Epidermal melanocyte (primary cell): ENCODE measurements around the gene RNU1-3.
A peak's percentile ranks its signal among the peaks of the same experiment; 100 is the strongest.
"Not testable (repeated sequence)": the region's sequence is repeated elsewhere in the genome, so short reads cannot be mapped to it uniquely, and the experiment has no call there.

Experiments used
- DNase-seq: peaks from one replicate; pipeline ENCODE4 v3.0.0; 2011; ENCODE audit warnings: low spot score; ENCODE audit not compliant: insufficient read length

The RNU1-3 gene

DNA sequence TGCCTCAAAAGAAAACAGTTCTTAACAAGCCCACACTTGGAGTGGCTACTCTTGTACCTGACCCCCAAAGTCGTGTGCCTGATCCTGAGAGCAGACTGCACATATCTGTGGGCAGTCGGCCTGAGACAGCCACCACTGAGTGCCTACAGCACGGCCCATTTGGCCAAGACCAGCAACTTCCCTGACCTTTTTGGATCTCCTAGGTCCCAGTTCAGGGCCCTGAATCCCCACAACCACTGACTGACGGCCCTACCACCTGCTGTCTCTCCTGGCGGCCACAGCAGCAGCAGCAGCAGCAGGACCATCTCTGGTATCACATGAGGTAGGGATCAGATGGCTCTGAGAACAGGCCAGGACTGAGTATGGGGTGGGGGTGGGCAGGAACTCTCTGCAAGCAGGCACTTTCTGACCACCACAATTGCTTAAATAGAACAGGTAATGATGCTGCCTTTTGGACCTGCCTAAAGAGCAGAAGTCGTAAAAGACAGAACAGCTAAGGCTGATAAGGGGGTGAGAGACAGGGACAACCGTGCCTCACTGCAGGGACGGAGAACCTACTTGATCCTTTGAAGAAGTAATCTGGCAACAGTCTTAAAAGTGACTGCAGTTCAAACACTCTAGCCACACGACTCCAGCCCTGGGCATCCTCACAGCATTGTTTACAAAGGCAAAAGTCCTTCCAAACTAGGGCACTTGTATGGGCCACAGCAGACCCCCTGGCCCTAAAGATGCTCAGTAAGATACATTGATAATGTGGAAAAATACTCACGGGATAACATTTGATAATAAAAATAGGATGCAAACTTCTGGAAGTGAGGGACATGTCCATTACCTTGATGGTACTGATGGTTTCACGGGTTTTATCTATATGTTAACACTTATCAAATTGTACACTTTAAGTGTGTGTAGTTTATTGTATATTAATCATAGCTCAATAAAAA lies 27.4 kb downstream of the RNU1-3 start:
- DNase-seq: not testable (repeated sequence)

DNA sequence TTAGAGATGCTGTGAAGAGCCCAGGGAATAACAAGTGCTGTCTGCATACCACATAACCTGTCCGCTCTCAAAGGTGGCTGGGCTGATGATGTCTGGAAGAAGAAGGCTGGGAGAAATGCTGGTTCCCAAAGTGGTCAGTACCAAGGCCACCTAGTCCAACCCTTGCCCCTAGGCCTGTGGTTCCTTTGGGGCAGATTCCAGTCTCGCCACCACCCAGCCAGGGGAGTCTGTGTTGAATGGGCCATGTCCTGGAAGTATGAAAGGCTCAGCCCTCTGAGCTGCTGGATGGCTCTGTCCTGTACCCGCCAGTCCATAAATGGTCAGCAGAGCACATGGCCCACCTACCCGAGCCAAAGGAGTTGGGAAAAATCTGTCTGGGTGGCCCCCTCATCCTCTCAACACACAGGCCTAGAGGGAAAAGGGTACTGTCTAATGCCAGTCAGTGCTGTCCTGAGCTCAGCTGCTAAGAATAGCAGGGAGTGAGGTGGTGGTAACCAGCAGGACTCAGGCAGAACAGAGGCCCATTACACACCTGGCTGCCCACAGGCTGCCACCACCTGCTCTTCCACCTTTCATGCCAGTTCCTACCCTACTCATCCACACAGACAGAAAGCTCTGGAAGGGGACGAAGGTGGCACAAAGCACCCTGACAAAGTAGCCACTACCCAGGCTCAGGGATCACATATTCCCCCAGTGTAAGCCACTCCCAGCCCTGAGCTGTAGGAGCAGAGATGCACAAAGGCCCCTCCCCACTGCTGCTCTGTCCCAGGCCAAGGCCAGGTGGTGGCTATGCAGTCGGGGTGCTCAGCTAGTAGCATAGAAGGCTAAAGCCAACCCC lies 28.6 kb downstream of the RNU1-3 start:
- DNase-seq: not testable (repeated sequence)

DNA sequence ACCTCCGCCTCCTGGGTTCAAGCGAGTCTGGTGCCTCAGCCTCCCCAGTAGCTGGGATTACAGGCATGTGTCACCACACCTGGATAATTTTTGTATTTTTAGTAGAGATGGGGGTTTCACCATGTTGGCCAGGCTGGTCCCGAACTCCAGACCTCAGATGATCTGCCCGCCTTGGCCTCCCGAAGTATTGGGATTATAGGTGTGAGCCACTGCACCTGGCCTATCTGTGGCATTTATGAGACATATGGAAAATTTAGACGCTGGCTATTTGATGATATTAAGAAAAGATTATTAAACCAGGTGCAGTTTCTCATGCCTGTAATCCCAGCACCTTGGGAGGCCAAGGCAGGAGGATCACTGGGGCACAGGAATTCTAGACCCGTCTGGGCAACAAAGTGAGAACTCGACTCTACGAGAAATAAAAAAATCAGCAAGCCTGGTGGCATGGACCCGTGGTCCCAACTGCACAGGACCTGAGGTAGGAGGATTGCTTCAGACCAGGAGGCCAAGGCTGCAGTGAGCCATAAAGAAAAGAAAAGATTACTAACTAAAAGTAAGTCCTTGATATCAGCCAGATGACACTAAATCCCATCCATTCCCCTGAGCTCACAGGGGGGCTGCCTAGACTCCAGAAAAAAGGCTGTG lies 30.1 kb downstream of the RNU1-3 start:
- not testable (repeated sequence) for DNase-seq

- DNase-seq: not testable (repeated sequence)
Observed at GRCh38 chr1:16635959-16636358, 30.8 kb downstream of the RNU1-3 start.

DNA sequence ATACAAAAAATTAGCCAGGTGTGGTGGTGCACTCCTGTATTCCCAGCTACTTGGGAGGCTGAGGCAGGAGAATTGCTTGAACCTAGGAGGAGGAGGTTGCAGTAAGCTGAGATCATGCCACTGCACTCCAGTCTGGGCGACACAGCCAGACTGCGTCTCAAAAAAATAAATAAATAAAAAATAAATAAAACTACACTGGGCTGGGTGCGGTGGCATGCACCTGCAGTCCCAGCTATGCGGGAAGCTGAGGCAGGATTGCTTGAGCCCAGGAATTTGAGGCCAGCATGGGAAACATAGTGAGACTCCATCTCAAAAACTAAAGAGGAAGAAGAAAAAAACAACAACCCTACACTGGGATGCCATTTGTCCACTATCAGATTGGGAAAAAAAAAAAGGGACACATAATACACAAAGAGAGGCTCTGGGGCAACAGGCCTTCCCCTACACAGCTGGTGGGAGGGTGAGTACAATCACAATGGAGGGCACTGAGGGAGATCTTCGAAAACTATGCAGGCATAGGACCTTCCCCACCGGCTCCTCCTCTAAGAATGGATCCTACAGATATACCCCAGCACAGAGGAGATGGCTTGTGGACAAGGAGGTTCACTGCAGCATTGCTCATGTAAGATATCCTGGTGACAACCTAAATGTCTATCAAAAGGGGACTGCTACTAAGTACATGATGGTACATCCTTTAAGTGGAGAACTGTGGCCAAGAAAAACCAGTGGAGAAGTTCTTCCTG lies 33.0 kb downstream of the RNU1-3 start:
- DNase-seq: not testable (repeated sequence)

GRCh38 chr1:16632044-16632850 lies 34.5 kb downstream of the RNU1-3 start:
- not testable (repeated sequence) for DNase-seq

GRCh38 chr1:16631248-16632043 lies 35.3 kb downstream of the RNU1-3 start:
- DNase-seq: no peak

GRCh38 chr1:16630661-16631247 lies 36.0 kb downstream of the RNU1-3 start:
- DNase-seq: no peak

DNA sequence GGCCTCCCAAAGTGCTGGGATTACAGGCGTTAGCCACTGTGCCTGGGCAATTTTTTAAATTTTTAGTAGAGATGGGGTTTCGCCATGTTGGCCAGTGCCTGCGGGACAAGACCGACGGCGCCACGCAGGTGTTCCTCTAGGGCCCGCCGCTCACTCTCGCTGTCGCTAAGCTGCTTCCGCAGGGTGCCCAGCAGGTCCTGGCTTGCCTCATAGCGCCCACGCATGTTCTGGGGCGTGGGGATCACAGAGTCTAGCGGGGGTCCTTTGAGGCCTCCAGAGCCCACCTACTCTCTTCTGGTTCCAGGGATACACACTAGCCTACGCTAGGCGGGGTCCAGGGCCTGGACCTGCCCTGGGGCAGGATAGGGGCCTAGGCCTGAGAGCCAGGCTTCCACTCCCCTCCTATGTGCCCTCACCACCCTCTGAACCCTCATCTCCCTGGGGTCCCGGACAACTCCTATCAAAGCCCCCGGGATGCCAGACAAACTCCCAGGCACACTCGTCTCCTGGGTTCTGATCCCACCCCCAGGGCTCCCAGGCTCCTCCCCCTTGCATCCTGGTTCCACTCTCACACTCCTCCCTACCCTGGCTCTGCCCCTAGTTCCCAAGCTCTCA lies 36.7 kb downstream of the RNU1-3 start:
- DNase-seq: not testable (repeated sequence)

DNA sequence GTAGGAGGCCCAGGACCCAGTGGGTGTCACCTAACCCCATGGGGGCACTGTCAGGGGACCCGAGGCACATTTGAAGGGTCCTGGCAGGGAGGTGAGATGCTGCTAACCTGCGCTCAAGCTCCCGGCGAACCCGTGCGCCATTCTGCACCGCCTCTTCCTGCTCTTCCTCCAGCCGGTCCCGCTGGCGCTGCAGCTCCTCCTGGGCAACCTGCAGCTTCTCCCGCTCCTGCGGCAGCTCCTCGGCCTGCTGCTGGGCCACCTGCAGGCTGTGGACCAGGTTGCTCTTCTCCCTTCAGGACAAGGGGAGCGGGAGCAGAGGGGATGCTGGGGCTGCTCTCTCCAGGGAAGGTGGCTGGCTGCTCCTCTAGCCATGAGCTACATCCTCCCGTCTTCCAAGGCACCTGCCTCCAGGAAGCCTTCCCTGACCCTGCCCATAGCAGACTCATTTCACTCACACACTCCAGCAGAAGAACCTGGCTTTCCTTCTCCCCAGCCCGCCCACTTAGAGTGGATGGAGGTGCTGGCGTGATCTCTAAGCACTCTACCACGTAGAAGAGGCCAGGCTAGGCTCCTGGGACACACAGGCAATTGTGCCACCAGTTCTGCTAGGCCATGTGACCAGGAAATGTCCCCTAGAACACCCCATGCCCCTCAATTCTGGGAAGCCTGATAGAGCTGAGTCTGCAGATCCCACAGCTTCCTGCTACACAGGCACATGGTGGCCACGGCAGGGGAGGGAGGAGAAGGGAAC lies 38.2 kb downstream of the RNU1-3 start:
- peak; percentile 20 for DNase-seq

DNA sequence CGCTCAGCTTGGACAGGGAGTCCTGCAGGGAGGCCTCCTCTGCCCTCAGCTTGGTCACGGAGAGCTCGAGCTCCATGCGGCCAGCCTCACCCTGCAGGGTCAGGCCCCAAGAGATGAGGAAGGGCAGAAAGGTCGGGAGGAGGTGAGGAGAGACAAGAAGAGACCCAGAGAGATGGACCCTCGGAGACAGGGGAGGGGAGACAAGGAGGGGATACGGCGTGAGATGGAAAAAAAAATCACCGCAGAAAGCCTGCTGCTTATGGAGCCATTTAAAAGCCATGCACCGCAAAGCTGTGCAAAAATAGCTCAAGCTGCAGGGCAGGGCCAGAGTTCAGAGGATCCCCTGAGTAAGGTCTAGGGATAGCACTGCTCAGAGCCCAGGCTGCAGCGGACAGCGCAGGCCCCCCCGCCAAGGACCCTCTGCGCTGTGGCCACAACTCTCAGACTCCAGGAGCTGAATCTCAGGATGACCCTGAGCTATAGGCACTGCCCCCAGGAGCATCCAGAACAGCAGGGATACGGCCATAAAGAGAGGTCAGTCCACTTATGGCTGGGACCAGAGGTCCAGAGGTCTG lies 40.3 kb downstream of the RNU1-3 start:
- DNase-seq: not testable (repeated sequence)

GRCh38 chr1:16625497-16626408 lies 41.0 kb downstream of the RNU1-3 start:
- DNase-seq: peak; percentile 17

DNA sequence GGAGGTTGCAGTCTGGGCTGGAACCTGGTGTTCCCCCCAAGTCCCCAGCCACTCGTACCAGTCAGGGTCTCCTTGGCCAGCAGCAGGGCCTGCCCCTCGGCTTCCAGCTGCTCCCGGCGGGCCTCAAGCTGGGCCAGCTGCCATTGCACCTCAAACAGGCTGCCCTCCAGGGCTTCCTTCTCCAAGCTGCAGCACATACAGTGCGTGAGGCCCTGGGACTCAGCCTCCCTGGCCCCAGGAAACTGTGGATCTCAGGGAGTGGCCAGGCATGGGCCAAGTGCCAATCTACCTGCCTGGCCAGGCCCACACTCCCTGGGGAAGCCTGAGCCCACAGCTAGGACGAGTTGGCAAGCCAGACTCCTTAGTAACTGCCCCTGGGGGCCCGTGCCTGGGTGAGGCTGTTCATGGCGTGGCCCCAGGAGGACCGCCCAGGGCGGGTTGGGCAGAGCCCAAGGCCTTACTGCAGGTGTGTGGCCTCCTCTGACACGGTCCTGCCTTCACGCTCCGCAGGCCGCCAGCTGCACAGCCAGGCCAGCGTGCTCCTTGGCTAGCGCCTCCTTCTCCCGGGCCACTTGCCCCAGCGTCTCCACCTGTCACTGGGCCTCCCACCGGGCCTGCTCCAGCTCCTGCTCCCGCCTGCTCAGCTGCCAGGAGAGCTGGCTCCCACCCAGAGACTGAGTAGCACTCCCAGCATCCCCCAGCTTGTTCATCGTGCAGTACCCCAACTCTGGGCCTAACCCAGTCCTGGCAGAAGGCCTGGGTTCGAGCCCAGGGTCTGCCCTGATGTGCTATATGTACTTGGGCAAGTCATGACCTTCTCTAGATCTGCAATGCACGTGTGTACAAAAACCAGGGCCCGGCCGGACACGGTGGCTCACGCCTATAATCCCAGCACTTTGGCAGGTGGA lies 42.7 kb downstream of the RNU1-3 start:
- peak; percentile 20 for DNase-seq

DNA sequence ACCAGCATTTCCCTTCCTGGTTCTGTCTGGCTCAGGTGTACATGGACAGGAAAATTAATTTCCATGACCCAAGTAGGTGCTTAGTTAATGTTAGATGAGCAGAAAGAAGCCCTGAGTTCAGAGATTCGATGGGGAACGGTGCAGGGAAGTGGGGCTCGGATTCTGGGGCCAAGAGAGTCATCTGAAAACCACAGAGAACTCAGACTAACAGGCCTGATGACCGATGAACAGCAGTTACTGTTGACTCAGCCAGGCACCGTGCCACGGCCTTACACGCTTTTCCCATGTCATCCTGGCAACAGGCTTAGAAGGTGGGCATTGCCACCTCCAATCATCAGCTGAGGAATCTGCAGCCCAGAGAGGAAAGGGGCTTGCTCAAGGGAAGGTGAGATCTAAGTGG lies 43.4 kb downstream of the RNU1-3 start:
- DNase-seq: not testable (repeated sequence)

DNA sequence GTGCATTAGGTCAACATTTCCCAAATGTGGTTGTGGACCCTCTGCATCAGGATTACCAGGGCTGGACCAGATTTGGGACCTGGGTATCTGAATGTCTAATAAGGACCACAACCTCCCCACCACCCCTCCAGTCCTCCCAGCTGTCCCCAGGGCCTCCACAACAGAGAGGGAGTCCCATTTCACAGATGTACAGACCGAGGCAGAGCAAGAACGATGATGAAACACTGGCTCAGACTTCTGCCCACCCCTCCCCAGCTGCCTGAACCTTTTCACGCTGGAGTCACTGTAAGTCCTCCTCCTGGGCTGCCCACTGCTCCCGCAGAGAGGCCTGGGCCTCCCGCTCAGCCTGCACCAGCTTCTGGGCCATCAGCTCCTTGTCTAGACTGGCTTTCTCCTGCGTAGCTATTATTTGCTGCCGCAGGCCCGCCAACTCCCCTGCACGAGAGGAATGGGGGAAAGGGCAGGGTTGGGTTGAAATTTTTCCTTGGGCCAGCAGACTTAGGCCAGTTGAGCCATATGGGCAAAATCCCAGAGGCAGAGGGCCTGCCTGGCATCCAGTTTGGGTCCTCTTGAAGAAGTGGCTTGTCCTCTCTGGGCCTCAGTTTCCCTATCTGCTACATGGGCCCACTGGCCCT lies 45.0 kb downstream of the RNU1-3 start:
- DNase-seq: not testable (repeated sequence)
